Measurements from ENCODE around the gene SLC22A23. TPM values are rescaled to one million over a fixed set of nuclear protein-coding genes. Genes with fewer than 3 reads are reported as not detected.

Gene SLC22A23
- total and polyA plus RNA-seq, 4 donors: 4.9 to 45.4 (median 19.7) TPM

GRCh38 chr6:3356824-3357420 lies 99.9 kb downstream of the SLC22A23 start:
- Histone ChIP-seq H3K27me3 (ENCODE audit: control insufficient read depth in 4 of 4, insufficient read depth in 4 of 4, low read length in 3 of 4) (no peaks in the 10 kb centered on the region), H3K9ac (ENCODE audit: low read depth in 1 of 2, low read length in 2 of 2) (peak overlapping the region in 1 of 2 donors; percentile 60), H3K36me3 (ENCODE audit: control insufficient read depth in 4 of 4, insufficient read depth in 3 of 4, low read depth in 1 of 4, low read length in 3 of 4) (no peaks in the 10 kb centered on the region), H3K4me3 (ENCODE audit: low read depth in 1 of 3, low read length in 3 of 3) (no peak overlapping the region), H3K27ac (ENCODE audit: low read depth in 1 of 2, low read length in 2 of 2) (peak overlapping the region; percentile 82 to 91), H3K4me1 (ENCODE audit: control insufficient read depth in 4 of 4, insufficient read depth in 4 of 4, low read length in 3 of 4) (peaks cover 7 to 61% (median 37%) of the 10 kb centered on the region in 4 donors), H3K9me3 (ENCODE audit: control insufficient read depth in 4 of 4, low read length in 3 of 4) (no peaks in the 10 kb centered on the region)
- no peak for DNase-seq (ENCODE audit: low spot score)
- 29% methylated on average over 4 of the region's 4 CpGs for WGBS
- TF ChIP-seq JUND (IDR thresholded peaks at IDR 0.05) (peak in 1 of 2 donors; percentile 12), RAD21 (IDR thresholded peaks at IDR 0.05) (peak in 1 of 2 donors; percentile 40), SP1 (IDR thresholded peaks at IDR 0.05) (peak; percentile 69), FOXA2 (IDR thresholded peaks at IDR 0.05) (peak; percentile 55), YY1 (IDR thresholded peaks at IDR 0.05) (peak; percentile 26), TAF1 (conservative IDR thresholded peaks at IDR 0.05) (no peak), ATF3 (IDR thresholded peaks at IDR 0.05) (no peak), FOXA1 (IDR thresholded peaks at IDR 0.05) (peak; percentile 30), HNF4A (conservative IDR thresholded peaks at IDR 0.05) (peak; percentile 64 to 70), GABPA (IDR thresholded peaks at IDR 0.05 in 1 of 2, conservative IDR thresholded peaks at IDR 0.05 in 1 of 2) (no peak), HNF4G (IDR thresholded peaks at IDR 0.05) (no peak), REST (IDR thresholded peaks at IDR 0.05) (no peak), ZBTB33 (IDR thresholded peaks at IDR 0.05) (no peak), NR2F2 (IDR thresholded peaks at IDR 0.05) (peak; percentile 23), RXRA (IDR thresholded peaks at IDR 0.05) (peak; percentile 88)
- TF ChIP-seq, protein P1, sequence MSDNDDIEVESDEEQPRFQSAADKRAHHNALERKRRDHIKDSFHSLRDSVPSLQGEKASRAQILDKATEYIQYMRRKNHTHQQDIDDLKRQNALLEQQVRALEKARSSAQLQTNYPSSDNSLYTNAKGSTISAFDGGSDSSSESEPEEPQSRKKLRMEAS (IDR thresholded peaks at IDR 0.05): no peak
- TF ChIP-seq, protein P2, sequence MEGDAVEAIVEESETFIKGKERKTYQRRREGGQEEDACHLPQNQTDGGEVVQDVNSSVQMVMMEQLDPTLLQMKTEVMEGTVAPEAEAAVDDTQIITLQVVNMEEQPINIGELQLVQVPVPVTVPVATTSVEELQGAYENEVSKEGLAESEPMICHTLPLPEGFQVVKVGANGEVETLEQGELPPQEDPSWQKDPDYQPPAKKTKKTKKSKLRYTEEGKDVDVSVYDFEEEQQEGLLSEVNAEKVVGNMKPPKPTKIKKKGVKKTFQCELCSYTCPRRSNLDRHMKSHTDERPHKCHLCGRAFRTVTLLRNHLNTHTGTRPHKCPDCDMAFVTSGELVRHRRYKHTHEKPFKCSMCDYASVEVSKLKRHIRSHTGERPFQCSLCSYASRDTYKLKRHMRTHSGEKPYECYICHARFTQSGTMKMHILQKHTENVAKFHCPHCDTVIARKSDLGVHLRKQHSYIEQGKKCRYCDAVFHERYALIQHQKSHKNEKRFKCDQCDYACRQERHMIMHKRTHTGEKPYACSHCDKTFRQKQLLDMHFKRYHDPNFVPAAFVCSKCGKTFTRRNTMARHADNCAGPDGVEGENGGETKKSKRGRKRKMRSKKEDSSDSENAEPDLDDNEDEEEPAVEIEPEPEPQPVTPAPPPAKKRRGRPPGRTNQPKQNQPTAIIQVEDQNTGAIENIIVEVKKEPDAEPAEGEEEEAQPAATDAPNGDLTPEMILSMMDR (IDR thresholded peaks at IDR 0.05; ENCODE audit: low read depth, low read length, missing input control): no peak
